ENCODE results near the gene MAML3.
A peak's percentile ranks its signal among the peaks of the same experiment; 100 is the strongest.

Gene MAML3

GRCh38 chr4:139839403-139840031 is 314.5 kb downstream of the MAML3 start:
- Histone ChIP-seq H3K27ac (replicated peaks; ENCODE audit: low read length) (no peak overlapping the region), H3K4me3 (ENCODE audit: low read length in 2 of 2) (no peak overlapping the region), H3K9me3 (replicated peaks in 1 of 2; ENCODE audit: control insufficient read depth in 2 of 2, insufficient read depth in 1 of 2, low read depth in 1 of 2, low read length in 2 of 2) (no peaks in the 10 kb centered on the region), H2BK12ac (ENCODE audit: low read length) (no peak overlapping the region), H2BK120ac (ENCODE audit: low read depth, low read length) (no peak overlapping the region), H2BK15ac (ENCODE audit: low read length) (no peak overlapping the region), H2BK5ac (ENCODE audit: low read length) (no peak overlapping the region), H3K79me1 (ENCODE audit: low read depth, low read length) (no peaks in the 10 kb centered on the region), H2AK5ac (ENCODE audit: low read depth, low read length) (no peak overlapping the region), H4K91ac (ENCODE audit: low read depth, low read length, poor library complexity) (no peak overlapping the region), H3K9ac (ENCODE audit: low read depth, low read length, poor library complexity) (no peak overlapping the region), H3K14ac (ENCODE audit: low read length) (no peak overlapping the region), H3K36me3 (replicated peaks in 1 of 2; ENCODE audit: control insufficient read depth in 2 of 2, insufficient read depth in 2 of 2, low read length in 2 of 2) (no peaks in the 10 kb centered on the region), H3K27me3 (ENCODE audit: control insufficient read depth in 3 of 3, insufficient read depth in 3 of 3, low read depth in 1 of 3, low read length in 3 of 3) (no peaks in the 10 kb centered on the region), H4K8ac (ENCODE audit: low read depth, low read length) (no peak overlapping the region), H3K4me2 (ENCODE audit: insufficient read depth, low read length, poor library complexity, severe bottlenecking) (no peak overlapping the region), H2AFZ (ENCODE audit: low read length) (no peak overlapping the region), H3K4me1 (ENCODE audit: control insufficient read depth in 2 of 2, insufficient read depth in 1 of 2, low read depth in 1 of 2, low read length in 2 of 2) (peaks cover 12 to 18% of the 10 kb centered on the region in 2 donors), H3K23ac (ENCODE audit: low read depth, low read length, poor library complexity) (no peak overlapping the region), H3K18ac (ENCODE audit: low read length) (no peak overlapping the region), H3K4ac (ENCODE audit: low read length) (no peak overlapping the region)
- WGBS, 2 donors (ENCODE audit: extremely low coverage in 2 of 2, insufficient read length in 2 of 2, insufficient replicate concordance in 1 of 2) = no CpG with 5 or more reads among the region's 6 CpGs
- DNase-seq (ENCODE audit: low spot score) = no peak

GRCh38 chr4:139838811-139839210 is 315.2 kb downstream of the MAML3 start:
- Histone ChIP-seq H2BK12ac (ENCODE audit: low read length) (no peak overlapping the region), H3K9me3 (replicated peaks in 1 of 2; ENCODE audit: control insufficient read depth in 2 of 2, insufficient read depth in 1 of 2, low read depth in 1 of 2, low read length in 2 of 2) (peaks cover 0 to 2% of the 10 kb centered on the region in 2 donors), H2AFZ (ENCODE audit: low read length) (no peak overlapping the region), H3K18ac (ENCODE audit: low read length) (peak overlapping the region; percentile 28), H3K4me2 (ENCODE audit: insufficient read depth, low read length, poor library complexity, severe bottlenecking) (no peak overlapping the region), H3K27ac (replicated peaks; ENCODE audit: low read length) (no peak overlapping the region), H4K91ac (ENCODE audit: low read depth, low read length, poor library complexity) (no peak overlapping the region), H3K14ac (ENCODE audit: low read length) (no peak overlapping the region), H3K23ac (ENCODE audit: low read depth, low read length, poor library complexity) (no peak overlapping the region), H2BK15ac (ENCODE audit: low read length) (no peak overlapping the region), H3K4me1 (ENCODE audit: control insufficient read depth in 2 of 2, insufficient read depth in 1 of 2, low read depth in 1 of 2, low read length in 2 of 2) (peaks cover 15 to 18% of the 10 kb centered on the region in 2 donors), H3K4ac (ENCODE audit: low read length) (no peak overlapping the region), H3K4me3 (ENCODE audit: low read length in 2 of 2) (no peak overlapping the region), H3K9ac (ENCODE audit: low read depth, low read length, poor library complexity) (no peak overlapping the region), H3K27me3 (ENCODE audit: control insufficient read depth in 3 of 3, insufficient read depth in 3 of 3, low read depth in 1 of 3, low read length in 3 of 3) (no peaks in the 10 kb centered on the region), H2AK5ac (ENCODE audit: low read depth, low read length) (no peak overlapping the region), H3K36me3 (replicated peaks in 1 of 2; ENCODE audit: control insufficient read depth in 2 of 2, insufficient read depth in 2 of 2, low read length in 2 of 2) (no peaks in the 10 kb centered on the region), H2BK120ac (ENCODE audit: low read depth, low read length) (no peak overlapping the region), H4K8ac (ENCODE audit: low read depth, low read length) (no peak overlapping the region), H2BK5ac (ENCODE audit: low read length) (no peak overlapping the region), H3K79me1 (ENCODE audit: low read depth, low read length) (no peaks in the 10 kb centered on the region)
- WGBS, 2 donors (ENCODE audit: extremely low coverage in 2 of 2, insufficient read length in 2 of 2, insufficient replicate concordance in 1 of 2) = no CpG with 5 or more reads among the region's 3 CpGs
- no peak for DNase-seq (ENCODE audit: low spot score)

- Histone ChIP-seq H3K9me3 (replicated peaks in 1 of 2; ENCODE audit: control insufficient read depth in 2 of 2, insufficient read depth in 1 of 2, low read depth in 1 of 2, low read length in 2 of 2) (peaks cover 0 to 2% of the 10 kb centered on the region in 2 donors), H3K9ac (ENCODE audit: low read depth, low read length, poor library complexity) (no peak overlapping the region), H2BK15ac (ENCODE audit: low read length) (no peak overlapping the region), H3K27ac (replicated peaks; ENCODE audit: low read length) (no peak overlapping the region), H3K18ac (ENCODE audit: low read length) (no peak overlapping the region), H4K91ac (ENCODE audit: low read depth, low read length, poor library complexity) (no peak overlapping the region), H3K79me1 (ENCODE audit: low read depth, low read length) (no peaks in the 10 kb centered on the region), H3K4me1 (ENCODE audit: control insufficient read depth in 2 of 2, insufficient read depth in 1 of 2, low read depth in 1 of 2, low read length in 2 of 2) (peaks cover 11 to 15% of the 10 kb centered on the region in 2 donors), H3K36me3 (replicated peaks in 1 of 2; ENCODE audit: control insufficient read depth in 2 of 2, insufficient read depth in 2 of 2, low read length in 2 of 2) (no peaks in the 10 kb centered on the region), H2AFZ (ENCODE audit: low read length) (no peak overlapping the region), H3K4me2 (ENCODE audit: insufficient read depth, low read length, poor library complexity, severe bottlenecking) (no peak overlapping the region), H2BK5ac (ENCODE audit: low read length) (no peak overlapping the region), H3K27me3 (ENCODE audit: control insufficient read depth in 3 of 3, insufficient read depth in 3 of 3, low read depth in 1 of 3, low read length in 3 of 3) (no peaks in the 10 kb centered on the region), H3K14ac (ENCODE audit: low read length) (no peak overlapping the region), H2BK120ac (ENCODE audit: low read depth, low read length) (no peak overlapping the region), H4K8ac (ENCODE audit: low read depth, low read length) (no peak overlapping the region), H3K23ac (ENCODE audit: low read depth, low read length, poor library complexity) (no peak overlapping the region), H3K4me3 (ENCODE audit: low read length in 2 of 2) (no peak overlapping the region), H2BK12ac (ENCODE audit: low read length) (no peak overlapping the region), H2AK5ac (ENCODE audit: low read depth, low read length) (no peak overlapping the region), H3K4ac (ENCODE audit: low read length) (no peak overlapping the region)
- no CpG with 5 or more reads among the region's 2 CpGs for WGBS, 2 donors (ENCODE audit: extremely low coverage in 2 of 2, insufficient read length in 2 of 2, insufficient replicate concordance in 1 of 2)
- DNase-seq (ENCODE audit: low spot score) = no peak
Measured at GRCh38 chr4:139834981-139835391, 319.0 kb downstream of the MAML3 start.

- Histone ChIP-seq H3K23ac (ENCODE audit: low read depth, low read length, poor library complexity) (peak overlapping the region; percentile 6), H2BK120ac (ENCODE audit: low read depth, low read length) (no peak overlapping the region), H2BK12ac (ENCODE audit: low read length) (no peak overlapping the region), H3K14ac (ENCODE audit: low read length) (no peak overlapping the region), H3K4me1 (ENCODE audit: control insufficient read depth in 2 of 2, insufficient read depth in 1 of 2, low read depth in 1 of 2, low read length in 2 of 2) (peaks cover 11 to 15% of the 10 kb centered on the region in 2 donors), H3K18ac (ENCODE audit: low read length) (peak overlapping the region; percentile 3), H4K8ac (ENCODE audit: low read depth, low read length) (no peak overlapping the region), H3K4me2 (ENCODE audit: insufficient read depth, low read length, poor library complexity, severe bottlenecking) (no peak overlapping the region), H3K27ac (replicated peaks; ENCODE audit: low read length) (peak overlapping the region; percentile 6), H3K4me3 (ENCODE audit: low read length in 2 of 2) (no peak overlapping the region), H2BK15ac (ENCODE audit: low read length) (peak overlapping the region; percentile 38), H2AK5ac (ENCODE audit: low read depth, low read length) (no peak overlapping the region), H4K91ac (ENCODE audit: low read depth, low read length, poor library complexity) (no peak overlapping the region), H3K79me1 (ENCODE audit: low read depth, low read length) (no peaks in the 10 kb centered on the region), H3K27me3 (ENCODE audit: control insufficient read depth in 3 of 3, insufficient read depth in 3 of 3, low read depth in 1 of 3, low read length in 3 of 3) (no peaks in the 10 kb centered on the region), H3K9ac (ENCODE audit: low read depth, low read length, poor library complexity) (no peak overlapping the region), H3K9me3 (replicated peaks in 1 of 2; ENCODE audit: control insufficient read depth in 2 of 2, insufficient read depth in 1 of 2, low read depth in 1 of 2, low read length in 2 of 2) (peaks cover 0 to 2% of the 10 kb centered on the region in 2 donors), H2BK5ac (ENCODE audit: low read length) (no peak overlapping the region), H3K4ac (ENCODE audit: low read length) (no peak overlapping the region), H3K36me3 (replicated peaks in 1 of 2; ENCODE audit: control insufficient read depth in 2 of 2, insufficient read depth in 2 of 2, low read length in 2 of 2) (no peaks in the 10 kb centered on the region), H2AFZ (ENCODE audit: low read length) (no peak overlapping the region)
- no peak for DNase-seq (ENCODE audit: low spot score)
- no CpG with 5 or more reads among the region's 8 CpGs for WGBS, 2 donors (ENCODE audit: extremely low coverage in 2 of 2, insufficient read length in 2 of 2, insufficient replicate concordance in 1 of 2)
Measured at GRCh38 chr4:139834226-139834662, 319.7 kb downstream of the MAML3 start.
